ENCODE measurements around the gene CALHM6.

The CALHM6 gene

DNA sequence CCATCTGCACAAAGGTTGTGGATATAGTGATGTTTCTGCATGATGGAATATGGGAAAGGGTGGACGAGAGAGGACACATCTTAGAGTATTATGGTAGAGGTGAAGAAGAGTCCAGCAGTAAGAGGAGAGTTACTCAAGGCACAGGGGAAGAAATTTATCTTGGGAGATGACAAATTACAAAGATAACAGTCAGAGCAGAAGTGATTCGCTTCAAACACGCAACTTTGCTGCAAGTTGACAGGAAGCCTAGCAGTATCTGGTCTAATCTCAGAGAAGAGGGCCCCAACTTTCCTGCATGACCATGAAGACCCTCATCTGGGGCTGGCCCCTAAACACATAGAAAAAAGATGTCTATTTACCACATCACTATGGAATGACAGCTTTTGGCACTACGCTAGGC is 1.2 kb upstream of the CALHM6 start:
- no peak overlapping the region for H3K4me2 ChIP-seq (ENCODE audit: low read depth, low read length, poor library complexity, severe bottlenecking)
- no peaks in the 10 kb centered on the region for H3K79me2 ChIP-seq (ENCODE audit: insufficient read depth, low read length)
- no peaks in the 10 kb centered on the region for H3K36me3 ChIP-seq (ENCODE audit: low read length)
- no peak overlapping the region for H2AFZ ChIP-seq (ENCODE audit: low read depth, low read length, severe bottlenecking)
- H3K9me2 ChIP-seq (replicated peaks; ENCODE audit: insufficient read depth, low read length): no peaks in the 10 kb centered on the region
- H3K9me3 ChIP-seq (ENCODE audit: insufficient read depth, low read length): no peaks in the 10 kb centered on the region
- no peaks in the 10 kb centered on the region for H4K20me1 ChIP-seq (ENCODE audit: low read depth, low read length)
- H3K9ac ChIP-seq (ENCODE audit: low read length): no peak overlapping the region
- no peaks in the 10 kb centered on the region for H3K27me3 ChIP-seq (ENCODE audit: low read length)
- H3K27ac ChIP-seq (ENCODE audit: low read depth, low read length): no peak overlapping the region
- H3F3A ChIP-seq (ENCODE audit: insufficient read depth): no peaks in the 10 kb centered on the region
- H3K4me3 ChIP-seq (ENCODE audit: insufficient read depth, low read length, poor library complexity, severe bottlenecking): no peak overlapping the region
- TF ChIP-seq, protein P1, sequence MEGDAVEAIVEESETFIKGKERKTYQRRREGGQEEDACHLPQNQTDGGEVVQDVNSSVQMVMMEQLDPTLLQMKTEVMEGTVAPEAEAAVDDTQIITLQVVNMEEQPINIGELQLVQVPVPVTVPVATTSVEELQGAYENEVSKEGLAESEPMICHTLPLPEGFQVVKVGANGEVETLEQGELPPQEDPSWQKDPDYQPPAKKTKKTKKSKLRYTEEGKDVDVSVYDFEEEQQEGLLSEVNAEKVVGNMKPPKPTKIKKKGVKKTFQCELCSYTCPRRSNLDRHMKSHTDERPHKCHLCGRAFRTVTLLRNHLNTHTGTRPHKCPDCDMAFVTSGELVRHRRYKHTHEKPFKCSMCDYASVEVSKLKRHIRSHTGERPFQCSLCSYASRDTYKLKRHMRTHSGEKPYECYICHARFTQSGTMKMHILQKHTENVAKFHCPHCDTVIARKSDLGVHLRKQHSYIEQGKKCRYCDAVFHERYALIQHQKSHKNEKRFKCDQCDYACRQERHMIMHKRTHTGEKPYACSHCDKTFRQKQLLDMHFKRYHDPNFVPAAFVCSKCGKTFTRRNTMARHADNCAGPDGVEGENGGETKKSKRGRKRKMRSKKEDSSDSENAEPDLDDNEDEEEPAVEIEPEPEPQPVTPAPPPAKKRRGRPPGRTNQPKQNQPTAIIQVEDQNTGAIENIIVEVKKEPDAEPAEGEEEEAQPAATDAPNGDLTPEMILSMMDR (IDR thresholded peaks at IDR 0.05; ENCODE audit: insufficient read depth, low read length, poor library complexity, severe bottlenecking): no peak
- no peak for TF ChIP-seq EZH2phosphoT487 (conservative IDR thresholded peaks at IDR 0.05; ENCODE audit: low read length)

DNA sequence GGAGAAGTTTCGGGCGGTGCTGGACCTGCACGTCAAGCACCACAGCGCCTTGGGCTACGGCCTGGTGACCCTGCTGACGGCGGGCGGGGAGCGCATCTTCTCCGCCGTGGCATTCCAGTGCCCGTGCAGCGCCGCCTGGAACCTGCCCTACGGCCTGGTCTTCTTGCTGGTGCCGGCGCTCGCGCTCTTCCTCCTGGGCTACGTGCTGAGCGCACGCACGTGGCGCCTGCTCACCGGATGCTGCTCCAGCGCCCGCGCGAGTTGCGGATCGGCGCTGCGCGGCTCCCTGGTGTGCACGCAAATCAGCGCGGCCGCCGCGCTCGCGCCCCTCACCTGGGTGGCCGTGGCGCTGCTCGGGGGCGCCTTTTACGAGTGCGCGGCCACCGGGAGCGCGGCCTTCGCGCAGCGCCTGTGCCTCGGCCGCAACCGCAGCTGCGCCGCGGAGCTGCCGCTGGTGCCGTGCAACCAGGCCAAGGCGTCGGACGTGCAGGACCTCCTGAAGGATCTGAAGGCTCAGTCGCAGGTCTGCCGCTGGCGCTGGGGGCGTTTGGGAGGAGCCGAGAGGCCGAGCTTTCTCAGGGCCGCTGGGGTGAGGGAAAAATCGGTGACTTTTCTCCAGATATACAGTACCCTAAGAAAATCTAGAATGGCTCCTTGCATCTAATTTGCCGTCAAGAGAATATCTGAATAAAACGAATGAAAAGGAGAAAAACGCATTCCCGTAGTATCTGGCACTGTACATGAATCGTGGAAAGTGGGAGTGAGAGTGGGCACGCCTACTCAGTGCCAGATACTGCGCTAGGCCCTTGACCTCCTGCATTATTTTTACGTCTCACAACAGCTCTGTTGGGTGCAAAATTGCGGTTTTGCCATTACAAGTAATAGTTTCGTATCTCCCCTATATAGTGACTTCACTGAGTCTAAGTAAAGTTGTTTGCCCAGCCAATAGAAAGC is 1.0 kb downstream of the CALHM6 start:
- no peak for TF ChIP-seq EZH2phosphoT487 (conservative IDR thresholded peaks at IDR 0.05; ENCODE audit: low read length)
- TF ChIP-seq, protein P1 (IDR thresholded peaks at IDR 0.05; ENCODE audit: insufficient read depth, low read length, poor library complexity, severe bottlenecking): no peak
- H4K20me1 ChIP-seq (ENCODE audit: low read depth, low read length): no peaks in the 10 kb centered on the region
- no peaks in the 10 kb centered on the region for H3K36me3 ChIP-seq (ENCODE audit: low read length)
- no peaks in the 10 kb centered on the region for H3K79me2 ChIP-seq (ENCODE audit: insufficient read depth, low read length)
- no peaks in the 10 kb centered on the region for H3K9me2 ChIP-seq (replicated peaks; ENCODE audit: insufficient read depth, low read length)
- H2AFZ ChIP-seq (ENCODE audit: low read depth, low read length, severe bottlenecking): no peak overlapping the region
- no peak overlapping the region for H3K4me3 ChIP-seq (ENCODE audit: insufficient read depth, low read length, poor library complexity, severe bottlenecking)
- no peaks in the 10 kb centered on the region for H3K9me3 ChIP-seq (ENCODE audit: insufficient read depth, low read length)
- no peak overlapping the region for H3K27ac ChIP-seq (ENCODE audit: low read depth, low read length)
- H3K27me3 ChIP-seq (ENCODE audit: low read length): no peaks in the 10 kb centered on the region
- no peak overlapping the region for H3K9ac ChIP-seq (ENCODE audit: low read length)
- no peak overlapping the region for H3K4me2 ChIP-seq (ENCODE audit: low read depth, low read length, poor library complexity, severe bottlenecking)
- no peaks in the 10 kb centered on the region for H3F3A ChIP-seq (ENCODE audit: insufficient read depth)

DNA sequence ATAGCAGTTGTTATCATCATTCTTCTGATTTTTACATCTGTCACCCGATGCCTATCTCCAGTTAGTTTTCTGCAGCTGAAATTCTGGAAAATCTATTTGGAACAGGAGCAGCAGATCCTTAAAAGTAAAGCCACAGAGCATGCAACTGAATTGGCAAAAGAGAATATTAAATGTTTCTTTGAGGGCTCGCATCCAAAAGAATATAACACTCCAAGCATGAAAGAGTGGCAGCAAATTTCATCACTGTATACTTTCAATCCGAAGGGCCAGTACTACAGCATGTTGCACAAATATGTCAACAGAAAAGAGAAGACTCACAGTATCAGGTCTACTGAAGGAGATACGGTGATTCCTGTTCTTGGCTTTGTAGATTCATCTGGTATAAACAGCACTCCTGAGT is 2.1 kb downstream of the CALHM6 start:
- Histone ChIP-seq H3K4me3 (ENCODE audit: insufficient read depth, low read length, poor library complexity, severe bottlenecking) (no peak overlapping the region), H3K9me3 (ENCODE audit: insufficient read depth, low read length) (no peaks in the 10 kb centered on the region), H3K27ac (ENCODE audit: low read depth, low read length) (no peak overlapping the region), H3K9me2 (replicated peaks; ENCODE audit: insufficient read depth, low read length) (no peaks in the 10 kb centered on the region), H3K27me3 (ENCODE audit: low read length) (no peaks in the 10 kb centered on the region), H3K79me2 (ENCODE audit: insufficient read depth, low read length) (no peaks in the 10 kb centered on the region), H2AFZ (ENCODE audit: low read depth, low read length, severe bottlenecking) (no peak overlapping the region), H3K9ac (ENCODE audit: low read length) (no peak overlapping the region), H4K20me1 (ENCODE audit: low read depth, low read length) (no peaks in the 10 kb centered on the region), H3K4me2 (ENCODE audit: low read depth, low read length, poor library complexity, severe bottlenecking) (no peak overlapping the region), H3F3A (ENCODE audit: insufficient read depth) (no peaks in the 10 kb centered on the region), H3K36me3 (ENCODE audit: low read length) (no peaks in the 10 kb centered on the region)
- TF ChIP-seq, protein P1 (IDR thresholded peaks at IDR 0.05; ENCODE audit: insufficient read depth, low read length, poor library complexity, severe bottlenecking): no peak
- no peak for TF ChIP-seq EZH2phosphoT487 (conservative IDR thresholded peaks at IDR 0.05; ENCODE audit: low read length)
